Skeletal muscle tissue (tissue), 4 donors: ENCODE data around the gene LCE5A. TPM values are rescaled to one million over a fixed set of nuclear protein-coding genes. Genes with fewer than 3 reads are reported as not detected.
"Not testable (repeated sequence)": the region's sequence is repeated elsewhere in the genome, so short reads cannot be mapped to it uniquely, and the experiment has no call there.

Experiments
- H3K27ac ChIP-seq: one replicate; pipeline ENCODE4 v1.7.0; 2013; ENCODE audit warnings: mild to moderate bottlenecking, low read depth, low read length, inconsistent platforms
- H3K27me3 ChIP-seq, 3 donors: one replicate each; pipeline ENCODE4 v1.7.0; 2013; ENCODE audit warnings: low read length in 3 of 3; ENCODE audit not compliant: control insufficient read depth in 3 of 3, insufficient read depth in 3 of 3
- H3K36me3 ChIP-seq, 3 donors: one replicate each; pipeline ENCODE4 v1.7.0; 2013; ENCODE audit warnings: low read length in 3 of 3; ENCODE audit not compliant: control insufficient read depth in 3 of 3, insufficient read depth in 3 of 3
- H3K4me1 ChIP-seq, 3 donors: one replicate each; pipeline ENCODE4 v1.7.0; 2013; ENCODE audit warnings: low read length in 3 of 3, mild to moderate bottlenecking in 3 of 3; ENCODE audit not compliant: control insufficient read depth in 3 of 3, insufficient read depth in 3 of 3
- H3K4me3 ChIP-seq, 3 donors: one replicate each; pipeline ENCODE4 v1.7.0; 2013; ENCODE audit warnings: low read length in 3 of 3
- H3K9ac ChIP-seq, 3 donors: one replicate each; pipeline ENCODE4 v1.7.0; 2013; ENCODE audit warnings: low read length in 3 of 3, mild to moderate bottlenecking in 3 of 3, moderate library complexity in 2 of 3, low read depth in 1 of 3
- H3K9me3 ChIP-seq, 3 donors: one replicate each; pipeline ENCODE4 v1.7.0; 2013; ENCODE audit warnings: low read length in 3 of 3; ENCODE audit not compliant: control insufficient read depth in 3 of 3
- total RNA-seq: library from RNA; depleted of rRNA; stranded (reverse); fragments of >200 nt; gene quantifications from one replicate; pipeline ENCODE4 v1.2.3, GENCODE V29; 2014
- donor health status: Osteomylitis.

LCE5A gene
- total RNA-seq, 1 donor from 2014 or later: not detected

- not testable (repeated sequence) for H3K4me3 ChIP-seq, H3K9ac ChIP-seq, H3K27me3 ChIP-seq, H3K36me3 ChIP-seq, H3K4me1 ChIP-seq, H3K9me3 ChIP-seq, H3K27ac ChIP-seq
Observed at GRCh38 chr1:152491537-152491936, 19.1 kb upstream of the LCE5A start.

GRCh38 chr1:152495066-152495675 lies 15.4 kb upstream of the LCE5A start:
- Histone ChIP-seq H3K36me3 (no peaks in the 10 kb centered on the region), H3K9ac (no peak overlapping the region), H3K27ac (no peak overlapping the region), H3K4me1 (no peaks in the 10 kb centered on the region), H3K27me3 (no peaks in the 10 kb centered on the region), H3K4me3 (no peak overlapping the region), H3K9me3 (no peaks in the 10 kb centered on the region)

GRCh38 chr1:152497273-152497672 lies 13.3 kb upstream of the LCE5A start:
- Histone ChIP-seq H3K4me3 (no peak overlapping the region), H3K9me3 (peaks cover 0 to 2% (median 0%) of the 10 kb centered on the region in 3 donors), H3K4me1 (no peaks in the 10 kb centered on the region), H3K9ac (no peak overlapping the region), H3K27me3 (no peaks in the 10 kb centered on the region), H3K27ac (no peak overlapping the region), H3K36me3 (no peaks in the 10 kb centered on the region)

- Histone ChIP-seq H3K36me3 (no peaks in the 10 kb centered on the region), H3K27ac (no peak overlapping the region), H3K4me1 (no peaks in the 10 kb centered on the region), H3K9me3 (peaks cover 0 to 2% (median 0%) of the 10 kb centered on the region in 3 donors), H3K9ac (no peak overlapping the region), H3K4me3 (no peak overlapping the region), H3K27me3 (peaks cover 0 to 8% (median 2%) of the 10 kb centered on the region in 3 donors)
Observed at GRCh38 chr1:152501704-152502103, 8.9 kb upstream of the LCE5A start.

- Histone ChIP-seq H3K9ac (no peak overlapping the region), H3K9me3 (peaks cover 0 to 2% (median 0%) of the 10 kb centered on the region in 3 donors), H3K36me3 (no peaks in the 10 kb centered on the region), H3K27ac (no peak overlapping the region), H3K4me1 (no peaks in the 10 kb centered on the region), H3K4me3 (no peak overlapping the region), H3K27me3 (peaks cover 0 to 8% (median 2%) of the 10 kb centered on the region in 3 donors)
Observed at GRCh38 chr1:152502496-152503180, 8.0 kb upstream of the LCE5A start.

- no peak overlapping the region for H3K4me3 ChIP-seq
- no peaks in the 10 kb centered on the region for H3K4me1 ChIP-seq
- H3K27ac ChIP-seq: no peak overlapping the region
- H3K9ac ChIP-seq: no peak overlapping the region
- H3K36me3 ChIP-seq: no peaks in the 10 kb centered on the region
- H3K27me3 ChIP-seq: peaks cover 0 to 8% (median 2%) of the 10 kb centered on the region in 3 donors
- peaks cover 0 to 2% (median 0%) of the 10 kb centered on the region in 3 donors for H3K9me3 ChIP-seq
Observed at GRCh38 chr1:152505083-152505482, 5.5 kb upstream of the LCE5A start.

GRCh38 chr1:152506899-152507498 lies 3.6 kb upstream of the LCE5A start:
- no peaks in the 10 kb centered on the region for H3K36me3 ChIP-seq
- no peak overlapping the region for H3K4me3 ChIP-seq
- no peaks in the 10 kb centered on the region for H3K4me1 ChIP-seq
- no peak overlapping the region for H3K27ac ChIP-seq
- no peak overlapping the region for H3K9ac ChIP-seq
- H3K9me3 ChIP-seq: no peaks in the 10 kb centered on the region
- H3K27me3 ChIP-seq: peaks cover 3 to 12% (median 8%) of the 10 kb centered on the region in 3 donors

- Histone ChIP-seq H3K4me1 (no peaks in the 10 kb centered on the region), H3K9me3 (no peaks in the 10 kb centered on the region), H3K36me3 (no peaks in the 10 kb centered on the region), H3K4me3 (no peak overlapping the region), H3K9ac (no peak overlapping the region), H3K27me3 (peaks cover 23 to 37% (median 31%) of the 10 kb centered on the region in 3 donors), H3K27ac (no peak overlapping the region)
Observed at GRCh38 chr1:152511596-152511995, 993 bp downstream of the LCE5A start.

GRCh38 chr1:152513081-152513480 lies 2.5 kb downstream of the LCE5A start:
- H3K4me1 ChIP-seq: no peaks in the 10 kb centered on the region
- no peak overlapping the region for H3K27ac ChIP-seq
- H3K9me3 ChIP-seq: no peaks in the 10 kb centered on the region
- H3K27me3 ChIP-seq: peaks cover 25 to 42% (median 42%) of the 10 kb centered on the region in 3 donors
- H3K4me3 ChIP-seq: no peak overlapping the region
- no peak overlapping the region for H3K9ac ChIP-seq
- no peaks in the 10 kb centered on the region for H3K36me3 ChIP-seq
